Lower leg skin (tissue), 4 donors: ENCODE measurements around the gene ACSL1. TPM values are rescaled to one million over a fixed set of nuclear protein-coding genes. Genes with fewer than 3 reads are reported as not detected.

Experiments
- DNase-seq, 2 donors: peaks; one replicate each; pipeline ENCODE4 v3.0.0-alpha.2; 2019; ENCODE audit warnings: low spot score in 2 of 2
- H3K4me3 ChIP-seq: fragments of 200-600 bp; sonication (generic); 2 replicates; pipeline ENCODE4 v1.5.1; 2017; ENCODE audit warnings: mild to moderate bottlenecking, low read depth; ENCODE audit not compliant: poor library complexity, severe bottlenecking
- CTCF ChIP-seq, 3 donors: fragments of 450-650 bp; IDR thresholded peaks; one replicate each; pipeline ENCODE4 v1.5.1; 2016; ENCODE audit warnings: antibody characterized with exemption in 3 of 3, mild to moderate bottlenecking in 3 of 3, moderate library complexity in 2 of 3
- POLR2A ChIP-seq, 2 donors: fragments of 450-650 bp; IDR thresholded peaks; one replicate each; pipeline ENCODE4 v1.6.1; 2016 to 2017; ENCODE audit warnings: antibody characterized with exemption in 2 of 2, mild to moderate bottlenecking in 1 of 2, moderate library complexity in 1 of 2
- WGBS, 2 donors: methylation state at CpG; one replicate each; pipeline ENCODE4 v1.1.5; 2018; 5-methylcytosine and 5-hydroxymethylcytosine counted together
- intact Hi-C: fragments of 100-400 bp; cut with DNase I; formaldehyde crosslinking; loops from one replicate; pipeline ENCODE4 v1.15.0; 2023; ENCODE audit warnings: low total_unique reads
- total RNA-seq, 4 donors: library from RNA; depleted of rRNA; stranded (reverse); fragments of >200 nt; gene quantifications; one replicate each; pipeline ENCODE4 v1.1.0, GENCODE V29; 2016

ACSL1 gene
- total RNA-seq, 4 donors from 2014 or later = 190 to 308 (median 266) TPM

DNA sequence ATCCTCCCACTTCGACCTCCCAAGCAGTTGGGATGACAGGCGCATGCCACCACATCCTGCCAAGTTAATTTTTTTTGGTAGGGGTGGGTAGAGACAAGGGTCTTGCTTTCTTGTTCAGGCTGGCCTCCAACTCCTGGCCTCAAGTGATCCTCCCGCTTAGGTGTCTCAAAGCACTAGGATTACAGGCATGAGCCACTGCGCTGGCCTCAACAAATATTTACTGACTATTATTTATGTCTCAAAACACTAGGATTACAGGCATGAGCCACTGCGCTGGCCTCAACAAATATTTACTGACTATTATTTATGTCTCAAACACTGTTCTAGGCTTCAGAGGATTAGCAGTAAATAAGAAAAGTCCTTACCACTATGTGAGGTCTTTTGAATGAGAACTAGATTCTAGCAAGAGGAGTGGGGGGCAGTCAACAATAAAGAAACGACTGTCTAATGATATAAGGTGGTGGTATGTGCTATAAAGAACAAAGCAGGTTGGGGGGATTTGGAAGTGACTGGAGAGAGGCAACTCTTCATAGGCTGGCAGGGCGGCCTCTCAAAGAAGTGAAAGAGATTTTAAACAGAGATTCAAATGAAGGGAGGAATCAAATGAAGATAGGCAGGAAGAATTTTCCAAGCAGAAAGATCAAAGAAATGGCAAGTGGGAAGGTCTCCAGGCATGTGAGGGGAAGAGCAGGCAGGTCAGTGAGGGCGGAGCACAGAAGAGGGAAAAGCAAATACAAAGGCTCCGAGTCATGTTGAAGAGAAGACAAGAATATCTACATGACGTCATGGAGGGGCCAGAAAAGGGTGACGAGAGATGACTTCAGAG lies 12.7 kb upstream of the ACSL1 start:
- intact Hi-C loops = no loop called here
- peak in 1 of 2 donors; percentile 57 for DNase-seq
- TF ChIP-seq CTCF (IDR thresholded peaks at IDR 0.05) (no peak), POLR2A (IDR thresholded peaks at IDR 0.05) (no peak)
- 78 to 81% methylated on average over 11 of the region's 11 CpGs for WGBS, 2 donors
- no peak overlapping the region for H3K4me3 ChIP-seq

GRCh38 chr4:184836613-184837012 lies 10.8 kb upstream of the ACSL1 start:
- TF ChIP-seq POLR2A (IDR thresholded peaks at IDR 0.05) (no peak), CTCF (IDR thresholded peaks at IDR 0.05) (no peak)
- DNase-seq = peak in 1 of 2 donors; percentile 58
- intact Hi-C loops = no loop called here
- no peak overlapping the region for H3K4me3 ChIP-seq
- 82 to 85% methylated on average over 5 of the region's 5 CpGs for WGBS, 2 donors

DNA sequence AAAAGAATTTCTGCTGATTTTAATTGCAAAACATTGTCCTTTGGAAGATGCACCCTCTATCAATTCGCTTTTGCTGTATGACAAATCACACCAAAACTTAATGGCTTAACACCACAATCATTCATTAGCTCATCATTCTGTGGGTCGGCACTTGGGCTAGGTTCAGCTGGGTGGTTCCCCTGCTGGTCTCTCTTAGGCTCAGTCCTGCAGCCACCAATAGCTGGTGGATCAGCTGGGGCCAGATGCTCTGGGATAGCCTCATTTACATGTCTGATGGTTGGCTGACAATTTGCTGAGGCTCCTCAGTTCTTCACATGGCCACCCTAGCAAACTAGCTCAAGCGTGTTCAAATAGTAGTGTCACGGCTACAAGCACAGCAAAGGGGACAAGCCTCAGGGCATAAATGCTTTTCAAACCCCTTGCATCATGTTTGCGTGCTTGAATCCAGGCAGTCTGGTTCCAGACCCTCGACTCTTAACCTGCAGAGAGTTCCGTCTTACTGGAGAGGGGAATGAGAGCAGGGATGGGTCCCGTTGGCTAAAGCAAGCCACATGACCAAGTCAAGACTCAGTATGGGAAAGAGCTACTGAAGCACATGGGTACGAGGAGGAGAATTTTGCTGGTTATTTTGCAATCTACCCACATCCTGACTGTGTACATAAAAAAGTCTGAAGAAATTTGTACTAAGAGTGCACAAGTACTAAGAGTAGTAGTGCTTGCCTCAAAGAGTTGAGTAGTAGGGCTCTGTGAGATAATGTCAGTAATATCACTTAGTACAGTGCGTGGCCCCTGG lies 7.5 kb upstream of the ACSL1 start:
- DNase-seq = no peak
- WGBS, 2 donors = 76 to 87% methylated on average over 10 of the region's 10 CpGs
- TF ChIP-seq POLR2A (IDR thresholded peaks at IDR 0.05) (no peak), CTCF (IDR thresholded peaks at IDR 0.05) (no peak)
- H3K4me3 ChIP-seq = no peak overlapping the region
- intact Hi-C loops = no loop called here

GRCh38 chr4:184831153-184831552 lies 5.4 kb upstream of the ACSL1 start:
- intact Hi-C loops = no loop called here
- no peak overlapping the region for H3K4me3 ChIP-seq
- TF ChIP-seq CTCF (IDR thresholded peaks at IDR 0.05) = no peak
- TF ChIP-seq POLR2A (IDR thresholded peaks at IDR 0.05) = no peak
- no peak for DNase-seq
- WGBS, 2 donors = 64 to 68% methylated on average over 5 of the region's 5 CpGs

DNA sequence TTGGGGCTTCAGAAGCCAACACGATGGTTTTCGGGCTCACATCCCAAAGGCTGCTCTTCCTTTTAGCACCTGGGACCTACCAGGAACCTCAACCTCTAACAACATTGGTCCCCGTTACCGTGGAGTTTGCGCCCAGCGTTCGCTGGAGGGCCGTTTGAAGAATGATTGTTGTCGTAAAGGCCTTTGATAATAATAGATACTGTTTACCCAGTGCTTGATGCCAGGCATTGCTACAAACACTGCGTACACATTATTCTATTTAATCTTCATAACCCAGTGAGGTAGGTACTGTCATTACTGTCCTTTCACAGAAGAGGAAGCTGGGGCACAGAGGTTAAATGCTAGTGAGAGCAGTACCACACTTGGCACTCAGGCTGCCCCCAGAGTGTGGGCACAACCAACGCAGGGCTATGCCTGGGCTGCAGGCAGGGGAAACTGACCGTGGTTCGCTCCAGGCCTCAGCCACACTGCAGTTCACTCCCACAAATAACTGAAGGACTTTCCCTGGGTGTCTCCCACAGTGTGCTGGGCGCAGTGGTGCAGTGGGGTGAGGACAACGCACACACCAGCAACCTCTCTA lies 1.0 kb upstream of the ACSL1 start:
- no peak for TF ChIP-seq POLR2A (IDR thresholded peaks at IDR 0.05)
- no peak for TF ChIP-seq CTCF (IDR thresholded peaks at IDR 0.05)
- peak in 1 of 2 donors; percentile 86 for DNase-seq
- intact Hi-C loops = no loop called here
- peak overlapping the region; percentile 45 for H3K4me3 ChIP-seq
- WGBS, 2 donors = 48 to 54% methylated on average over 15 of the region's 15 CpGs
